ENCODE results near the gene EYA2.
"Not testable (repeated sequence)": the region's sequence is repeated elsewhere in the genome, so short reads cannot be mapped to it uniquely, and the experiment has no call there.

EYA2 gene

GRCh38 chr20:46959081-46959692, 64.5 kb downstream of the EYA2 start:
- DNase-seq: no peak

GRCh38 chr20:46959821-46960220, 65.2 kb downstream of the EYA2 start:
- DNase-seq: no peak

- no peak for DNase-seq
These were observed 65.9 kb downstream of the EYA2 start for GRCh38 chr20:46960536-46960935.

- DNase-seq: not testable (repeated sequence)
These were observed 67.3 kb downstream of the EYA2 start for GRCh38 chr20:46961968-46962367.

GRCh38 chr20:46962452-46963195, 68.0 kb downstream of the EYA2 start:
- DNase-seq: no peak

GRCh38 chr20:46963196-46963529, 68.5 kb downstream of the EYA2 start:
- DNase-seq: no peak

- DNase-seq: no peak
These were observed 69.3 kb downstream of the EYA2 start for GRCh38 chr20:46963758-46964617.

- DNase-seq: no peak
These were observed 70.2 kb downstream of the EYA2 start for GRCh38 chr20:46964618-46965455.

- no peak for DNase-seq
These were observed 70.8 kb downstream of the EYA2 start for GRCh38 chr20:46965477-46965876.

- DNase-seq: no peak
These were observed 73.0 kb downstream of the EYA2 start for GRCh38 chr20:46967646-46968045.

- no peak for DNase-seq
These were observed 76.4 kb downstream of the EYA2 start for GRCh38 chr20:46970937-46971630.

- no peak for DNase-seq
These were observed 79.1 kb downstream of the EYA2 start for GRCh38 chr20:46973766-46974165.

- DNase-seq: no peak
These were observed 80.2 kb downstream of the EYA2 start for GRCh38 chr20:46974669-46975434.

- DNase-seq: no peak
These were observed 81.3 kb downstream of the EYA2 start for GRCh38 chr20:46975976-46976375.

GRCh38 chr20:46977204-46977603, 82.6 kb downstream of the EYA2 start:
- no peak for DNase-seq

- no peak for DNase-seq
These were observed 83.4 kb downstream of the EYA2 start for GRCh38 chr20:46977909-46978588.

GRCh38 chr20:46978951-46979491, 84.4 kb downstream of the EYA2 start:
- no peak for DNase-seq

- no peak for DNase-seq
These were observed 85.1 kb downstream of the EYA2 start for GRCh38 chr20:46979603-46980241.

GRCh38 chr20:46981184-46981583, 86.5 kb downstream of the EYA2 start:
- no peak for DNase-seq

- DNase-seq: no peak
These were observed 88.8 kb downstream of the EYA2 start for GRCh38 chr20:46983466-46983865.

All from GDM1 (cell line).